Trophoblast cell (in vitro differentiated cells and primary cell): ENCODE measurements around the gene SERPINA12. TPM values are rescaled to one million over a fixed set of nuclear protein-coding genes. Genes with fewer than 3 reads are reported as not detected.

Experiments
- DNase-seq, 2 donors: peaks; one replicate each; pipeline ENCODE4 v3.0.0-alpha.2; 2016
- H2AFZ ChIP-seq: 2 replicates; pipeline ENCODE4 v1.6.1; 2013; ENCODE audit warnings: low read length, moderate library complexity, mild to moderate bottlenecking; ENCODE audit not compliant: insufficient read depth, poor library complexity
- H2AK5ac ChIP-seq: 2 replicates; pipeline ENCODE4 v1.6.1; 2013; ENCODE audit warnings: mild to moderate bottlenecking, low read length
- H2BK120ac ChIP-seq: 2 replicates; pipeline ENCODE4 v1.6.1; 2013; ENCODE audit warnings: low read length, mild to moderate bottlenecking, moderate library complexity; ENCODE audit not compliant: insufficient read depth, poor library complexity
- H2BK12ac ChIP-seq: 2 replicates; pipeline ENCODE4 v1.6.1; 2013; ENCODE audit warnings: mild to moderate bottlenecking, low read length, moderate library complexity
- H2BK5ac ChIP-seq: 2 replicates; pipeline ENCODE4 v1.6.1; 2013; ENCODE audit warnings: low read length, low read depth, moderate library complexity, mild to moderate bottlenecking; ENCODE audit not compliant: poor library complexity
- H3K14ac ChIP-seq: 2 replicates; pipeline ENCODE4 v1.6.1; 2013; ENCODE audit warnings: mild to moderate bottlenecking, low read length
- H3K18ac ChIP-seq: 2 replicates; pipeline ENCODE4 v1.6.1; 2013; ENCODE audit warnings: mild to moderate bottlenecking, low read length
- H3K23ac ChIP-seq: 2 replicates; pipeline ENCODE4 v1.6.1; 2013; ENCODE audit warnings: low read length
- H3K27ac ChIP-seq: 2 replicates; pipeline ENCODE4 v1.5.1; 2013; ENCODE audit warnings: low read depth, mild to moderate bottlenecking, inconsistent platforms, low read length, moderate library complexity
- H3K27me3 ChIP-seq: 2 replicates; pipeline ENCODE4 v1.6.1; 2013; ENCODE audit warnings: inconsistent platforms, mild to moderate bottlenecking, low read length, moderate library complexity; ENCODE audit not compliant: insufficient read depth
- H3K36me3 ChIP-seq, 2 experiments: 1 replicate in 1 of 2; 2 replicates in 1 of 2; pipeline ENCODE4 v1.6.1; 2013; ENCODE audit warnings: low read length in 2 of 2, mild to moderate bottlenecking in 2 of 2, moderate library complexity in 1 of 2; ENCODE audit not compliant: insufficient read depth in 2 of 2, control insufficient read depth in 1 of 2
- H3K4ac ChIP-seq: 2 replicates; pipeline ENCODE4 v1.6.1; 2013; ENCODE audit warnings: low read depth, mild to moderate bottlenecking, low read length, moderate library complexity
- H3K4me1 ChIP-seq, 2 experiments: 1 replicate in 1 of 2; 2 replicates in 1 of 2; pipeline ENCODE4 v1.6.1; 2013; ENCODE audit warnings: low read length in 2 of 2, mild to moderate bottlenecking in 2 of 2, moderate library complexity in 1 of 2; ENCODE audit not compliant: insufficient read depth in 2 of 2, control insufficient read depth in 1 of 2
- H3K4me2 ChIP-seq: 2 replicates; pipeline ENCODE4 v1.6.1; 2013; ENCODE audit warnings: inconsistent platforms, mild to moderate bottlenecking, low read length, moderate library complexity
- H3K4me3 ChIP-seq: 2 replicates; pipeline ENCODE4 v1.5.1; 2013; ENCODE audit warnings: mild to moderate bottlenecking, low read depth, low read length, inconsistent platforms
- H3K79me1 ChIP-seq: one replicate; pipeline ENCODE4 v1.6.1; 2013; ENCODE audit warnings: low read length
- H3K79me2 ChIP-seq: 2 replicates; pipeline ENCODE4 v1.6.1; 2013; ENCODE audit warnings: low read length, mild to moderate bottlenecking; ENCODE audit not compliant: control insufficient read depth, insufficient read depth, poor library complexity
- H3K9ac ChIP-seq: 2 replicates; pipeline ENCODE4 v1.6.1; 2013; ENCODE audit warnings: mild to moderate bottlenecking, low read length
- H3K9me3 ChIP-seq: 2 replicates; pipeline ENCODE4 v1.6.1; 2013; ENCODE audit warnings: low read depth, mild to moderate bottlenecking, control low read depth, inconsistent platforms, low read length; ENCODE audit not compliant: insufficient read depth
- H4K12ac ChIP-seq: 2 replicates; pipeline ENCODE4 v1.6.1; 2013; ENCODE audit warnings: low read depth, mild to moderate bottlenecking, low read length, moderate library complexity
- H4K8ac ChIP-seq: 2 replicates; pipeline ENCODE4 v1.6.1; 2013; ENCODE audit warnings: low read depth, mild to moderate bottlenecking, low read length, moderate library complexity
- H4K91ac ChIP-seq: one replicate; pipeline ENCODE4 v1.6.1; 2013; ENCODE audit warnings: low read depth, mild to moderate bottlenecking, low read length, moderate library complexity
- WGBS: extraction: QIAGEN DNeasy Blood & Tissue Kit; methylation state at CpG from one replicate; pipeline ENCODE4 v1.1.7; 2013; ENCODE audit warnings: missing lambda C conversion rate; ENCODE audit not compliant: insufficient read length, insufficient coverage; ENCODE audit errors: extremely low coverage; 5-methylcytosine and 5-hydroxymethylcytosine counted together
- polyA plus RNA-seq: library from polyadenylated mRNA; stranded (reverse); fragments of 200-250 nt; gene quantifications from 2 replicates; pipeline ENCODE4 v1.2.3, GENCODE V29; 2013

Gene SERPINA12
- polyA plus RNA-seq: not detected in 2 replicates

- Histone ChIP-seq H3K36me3 (no peaks in the 10 kb centered on the region), H3K4me2 (no peak within 1 kb of the TSS), H2BK5ac (no peak within 1 kb of the TSS), H3K4ac (no peak within 1 kb of the TSS), H2AFZ (no peak within 1 kb of the TSS), H3K23ac (no peak within 1 kb of the TSS), H3K9ac (no peak within 1 kb of the TSS), H2AK5ac (no peak within 1 kb of the TSS), H4K91ac (no peak within 1 kb of the TSS), H3K18ac (no peak within 1 kb of the TSS), H4K12ac (no peak within 1 kb of the TSS), H3K4me3 (no peak within 1 kb of the TSS), H3K27me3 (no peaks in the 10 kb centered on the region), H3K14ac (no peak within 1 kb of the TSS), H3K79me1 (no peaks in the 10 kb centered on the region), H3K9me3 (peaks cover 3% of the 10 kb centered on the region), H3K27ac (no peak within 1 kb of the TSS), H4K8ac (no peak within 1 kb of the TSS), H3K79me2 (no peaks in the 10 kb centered on the region), H3K4me1 (no peaks in the 10 kb centered on the region), H2BK120ac (no peak within 1 kb of the TSS), H2BK12ac (no peak within 1 kb of the TSS)
- no CpG with 5 or more reads among the region's 3 CpGs for WGBS
- no peak for DNase-seq
These were observed at the start of gene SERPINA12 for GRCh38 chr14:94509356-94509755. Gene SERPINA12, minus strand, starts transcription at chr14:94509469. Its CDS starts 11,072 bp downstream, at chr14:94498397.

GRCh38 chr14:94558842-94559241, 49.6 kb upstream of the SERPINA12 start:
- WGBS: no CpG with 5 or more reads among the region's 2 CpGs
- no peak overlapping the region for H3K9ac ChIP-seq
- peak in 1 of 2 donors; percentile 45 for DNase-seq
- H2BK120ac ChIP-seq: no peak overlapping the region
- H2AK5ac ChIP-seq: no peak overlapping the region
- H4K12ac ChIP-seq: no peak overlapping the region
- no peak overlapping the region for H2AFZ ChIP-seq
- H2BK12ac ChIP-seq: no peak overlapping the region
- no peaks in the 10 kb centered on the region for H3K4me1 ChIP-seq
- no peaks in the 10 kb centered on the region for H3K9me3 ChIP-seq
- H3K4me2 ChIP-seq: no peak overlapping the region
- H3K79me1 ChIP-seq: no peaks in the 10 kb centered on the region
- H3K36me3 ChIP-seq: no peaks in the 10 kb centered on the region
- H3K18ac ChIP-seq: no peak overlapping the region
- H3K27me3 ChIP-seq: no peaks in the 10 kb centered on the region
- H3K79me2 ChIP-seq: no peaks in the 10 kb centered on the region
- H3K23ac ChIP-seq: no peak overlapping the region
- no peak overlapping the region for H3K4ac ChIP-seq
- no peak overlapping the region for H4K8ac ChIP-seq
- no peak overlapping the region for H3K14ac ChIP-seq
- H4K91ac ChIP-seq: no peak overlapping the region
- no peak overlapping the region for H3K27ac ChIP-seq
- H2BK5ac ChIP-seq: no peak overlapping the region
- no peak overlapping the region for H3K4me3 ChIP-seq

GRCh38 chr14:94557327-94557726, 48.1 kb upstream of the SERPINA12 start:
- H4K12ac ChIP-seq: no peak overlapping the region
- no peak overlapping the region for H3K9ac ChIP-seq
- no peak overlapping the region for H3K4me2 ChIP-seq
- no CpG with 5 or more reads among the region's 1 CpG for WGBS
- H3K23ac ChIP-seq: no peak overlapping the region
- no peaks in the 10 kb centered on the region for H3K79me1 ChIP-seq
- H3K9me3 ChIP-seq: no peaks in the 10 kb centered on the region
- H3K36me3 ChIP-seq: no peaks in the 10 kb centered on the region
- H3K18ac ChIP-seq: no peak overlapping the region
- no peak overlapping the region for H3K4ac ChIP-seq
- no peak overlapping the region for H4K91ac ChIP-seq
- no peak overlapping the region for H3K4me3 ChIP-seq
- no peak overlapping the region for H3K14ac ChIP-seq
- no peaks in the 10 kb centered on the region for H3K4me1 ChIP-seq
- no peak overlapping the region for H2BK12ac ChIP-seq
- no peaks in the 10 kb centered on the region for H3K79me2 ChIP-seq
- H3K27ac ChIP-seq: no peak overlapping the region
- H3K27me3 ChIP-seq: no peaks in the 10 kb centered on the region
- no peak overlapping the region for H2AFZ ChIP-seq
- no peak overlapping the region for H2AK5ac ChIP-seq
- H4K8ac ChIP-seq: no peak overlapping the region
- H2BK120ac ChIP-seq: no peak overlapping the region
- no peak overlapping the region for H2BK5ac ChIP-seq
- no peak for DNase-seq

- Histone ChIP-seq H4K8ac (no peak overlapping the region), H2BK12ac (no peak overlapping the region), H3K4ac (no peak overlapping the region), H3K4me3 (no peak overlapping the region), H3K23ac (no peak overlapping the region), H2BK120ac (no peak overlapping the region), H3K14ac (no peak overlapping the region), H3K79me1 (no peaks in the 10 kb centered on the region), H3K27ac (no peak overlapping the region), H3K36me3 (no peaks in the 10 kb centered on the region), H4K12ac (no peak overlapping the region), H2BK5ac (no peak overlapping the region), H3K4me2 (no peak overlapping the region), H3K27me3 (no peaks in the 10 kb centered on the region), H3K79me2 (no peaks in the 10 kb centered on the region), H3K18ac (no peak overlapping the region), H3K4me1 (no peaks in the 10 kb centered on the region), H2AK5ac (no peak overlapping the region), H2AFZ (no peak overlapping the region), H3K9me3 (no peaks in the 10 kb centered on the region), H3K9ac (no peak overlapping the region), H4K91ac (no peak overlapping the region)
- DNase-seq: no peak
- no CpG with 5 or more reads among the region's 9 CpGs for WGBS
These were observed 46.7 kb upstream of the SERPINA12 start for GRCh38 chr14:94555991-94556390.
